OCI-LY7 (cell line): ENCODE data around the gene ZNF616. TPM values are rescaled to one million over a fixed set of nuclear protein-coding genes. Genes with fewer than 3 reads are reported as not detected.

Experiments used
- BruUV-seq: library from RNA; stranded (reverse); fragments of 400-500 nt; replicated peaks from 2 replicates; lab custom pipeline; 2021; lab: Mats Ljungman, UMichigan
- CTCF ChIA-PET: fragments of 300-600 bp; sonication (Branson Sonifier 250); formaldehyde crosslinking; loops from one replicate; lab custom pipeline; 2022; ENCODE audit warnings: antibody characterized with exemption; ENCODE audit not compliant: unreplicated experiment; lab: Charles Lee
- POLR2A ChIA-PET: fragments of 300-600 bp; sonication (Branson Sonifier 250); formaldehyde crosslinking; loops from one replicate; lab custom pipeline; 2022; ENCODE audit warnings: antibody characterized with exemption; lab: Charles Lee
- DNase-seq: peaks from one replicate; pipeline ENCODE4 v3.0.0-alpha.2; 2015; ENCODE audit warnings: low spot score
- H2AFZ ChIP-seq: fragments of 200-600 bp; sonication (generic), shearing (Covaris generic); 2 replicates; pipeline ENCODE4 v1.6.1; 2014; ENCODE audit warnings: mild to moderate bottlenecking, antibody characterized with exemption, low read length, moderate library complexity
- H3K27ac ChIP-seq: fragments of 200-600 bp; sonication (generic); 2 replicates; pipeline ENCODE4 v1.5.1; 2014; ENCODE audit warnings: mixed run types, low read depth, mild to moderate bottlenecking, moderate library complexity, low read length, inconsistent platforms; ENCODE audit not compliant: poor library complexity, severe bottlenecking
- H3K36me3 ChIP-seq: fragments of 200-600 bp; sonication (generic); 2 replicates; pipeline ENCODE4 v1.6.1; 2014; ENCODE audit warnings: mild to moderate bottlenecking, antibody characterized with exemption, low read length, moderate library complexity, mixed read lengths; ENCODE audit not compliant: insufficient read depth
- H3K4me1 ChIP-seq: fragments of 200-600 bp; sonication (generic); 2 replicates; pipeline ENCODE4 v1.5.1; 2014; ENCODE audit warnings: mild to moderate bottlenecking, low read length; ENCODE audit not compliant: insufficient read depth, poor library complexity, severe bottlenecking
- H3K4me2 ChIP-seq: fragments of 200-600 bp; sonication (generic); 2 replicates; pipeline ENCODE4 v1.6.1; 2014; ENCODE audit warnings: mild to moderate bottlenecking, low read length
- H3K4me3 ChIP-seq: fragments of 200-600 bp; sonication (generic); 2 replicates; pipeline ENCODE4 v1.5.1; 2014; ENCODE audit warnings: mild to moderate bottlenecking, low read depth, low read length; ENCODE audit not compliant: poor library complexity, severe bottlenecking
- H3K79me2 ChIP-seq: fragments of 200-600 bp; sonication (generic); 2 replicates; pipeline ENCODE4 v1.6.1; 2016; ENCODE audit warnings: low read depth, mild to moderate bottlenecking, low read length, moderate library complexity, mixed read lengths; ENCODE audit not compliant: insufficient read depth
- H3K9me2 ChIP-seq: fragments of 200-600 bp; sonication (generic); 2 replicates; pipeline ENCODE4 v1.6.1; 2016; ENCODE audit warnings: mild to moderate bottlenecking, low read length, mixed read lengths; ENCODE audit not compliant: insufficient read depth
- H3K9me3 ChIP-seq: fragments of 200-600 bp; sonication (generic); 2 replicates; pipeline ENCODE4 v1.6.1; 2014; ENCODE audit warnings: mild to moderate bottlenecking, mixed run types, low read length, mixed read lengths
- H4K20me1 ChIP-seq: fragments of 200-600 bp; sonication (generic); 2 replicates; pipeline ENCODE4 v1.6.1; 2014; ENCODE audit warnings: mild to moderate bottlenecking, antibody characterized with exemption, low read length, moderate library complexity, mixed read lengths; ENCODE audit not compliant: insufficient read depth
- EZH2phosphoT487 ChIP-seq: fragments of 200-600 bp; sonication (generic); IDR thresholded peaks from 2 replicates; pipeline ENCODE4 v1.6.1; 2018; ENCODE audit warnings: low read depth, borderline replicate concordance, mild to moderate bottlenecking, mixed run types, antibody characterized with exemption, low read length, moderate library complexity, mixed read lengths
- intact Hi-C: fragments of 100-400 bp; cut with micrococcal nuclease; formaldehyde crosslinking; loops from one replicate; pipeline ENCODE4 v1.10.0; 2022; ENCODE audit not compliant: unreplicated experiment
- small RNA-seq: library from RNA; depleted of rRNA; stranded (forward); fragments of <200 nt; gene quantifications from one replicate; pipeline ENCODE3, GENCODE V24; 2014
- total RNA-seq, 2 experiments: library from RNA; depleted of rRNA in 1 of 2; stranded (reverse); fragments of >200 nt in 1 of 2; shearing (Covaris generic) in 1 of 2; gene quantifications; 2 replicates each; pipeline ENCODE4 v1.2.3, GENCODE V29; 2014 to 2022
- TF ChIP-seq, protein P1 (sequence below): fragments of 200-600 bp; sonication (generic); conservative IDR thresholded peaks from 2 replicates; pipeline ENCODE4 v1.5.1; 2014; ENCODE audit warnings: mild to moderate bottlenecking, antibody characterized with exemption, low read length, moderate library complexity, mixed read lengths

The ZNF616 gene
- total RNA-seq, 2 experiments from 2014 or later: 3.8 to 7.1 TPM

DNA sequence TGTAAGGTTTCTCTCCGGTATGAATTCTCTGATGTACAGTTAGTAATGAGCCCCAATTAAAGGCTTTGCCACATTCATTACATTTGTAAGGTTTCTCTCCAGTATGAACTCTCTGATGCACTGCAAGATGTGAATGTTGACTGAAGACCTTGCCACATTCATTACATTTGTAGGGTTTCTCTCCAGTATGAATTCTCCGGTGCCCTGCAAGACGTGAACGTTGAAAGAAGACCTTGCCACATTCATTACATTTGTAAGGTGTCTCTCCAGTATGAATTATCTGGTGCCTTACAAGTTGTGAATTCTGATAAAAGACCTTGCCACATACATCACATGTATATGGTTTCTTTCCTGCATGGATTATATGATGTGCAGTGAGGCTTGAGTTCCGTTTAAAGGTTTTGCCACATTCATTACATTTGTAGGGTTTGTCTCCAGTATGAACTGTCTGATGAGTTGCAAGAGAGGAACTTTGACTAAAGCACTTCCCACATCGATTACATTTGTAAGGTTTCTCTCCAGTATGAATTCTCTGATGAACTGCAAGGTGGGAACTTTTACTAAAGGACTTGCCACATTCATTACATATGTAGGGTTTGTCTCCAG, 73.4 kb downstream of the ZNF616 start:
- Histone ChIP-seq H4K20me1 (no peaks in the 10 kb centered on the region), H3K9me3 (peaks cover 12% of the 10 kb centered on the region; the same call in 1 of the 2 replicates), H2AFZ (no peak overlapping the region), H3K4me1 (no peaks in the 10 kb centered on the region), H3K4me3 (no peak overlapping the region), H3K36me3 (no peaks in the 10 kb centered on the region), H3K27ac (no peak overlapping the region), H3K9me2 (no peaks in the 10 kb centered on the region), H3K79me2 (no peaks in the 10 kb centered on the region), H3K4me2 (no peak overlapping the region)
- no TSS peak for BruUV-seq
- intact Hi-C loops: no loop called here
- DNase-seq: no peak
- TF ChIP-seq, protein P1, sequence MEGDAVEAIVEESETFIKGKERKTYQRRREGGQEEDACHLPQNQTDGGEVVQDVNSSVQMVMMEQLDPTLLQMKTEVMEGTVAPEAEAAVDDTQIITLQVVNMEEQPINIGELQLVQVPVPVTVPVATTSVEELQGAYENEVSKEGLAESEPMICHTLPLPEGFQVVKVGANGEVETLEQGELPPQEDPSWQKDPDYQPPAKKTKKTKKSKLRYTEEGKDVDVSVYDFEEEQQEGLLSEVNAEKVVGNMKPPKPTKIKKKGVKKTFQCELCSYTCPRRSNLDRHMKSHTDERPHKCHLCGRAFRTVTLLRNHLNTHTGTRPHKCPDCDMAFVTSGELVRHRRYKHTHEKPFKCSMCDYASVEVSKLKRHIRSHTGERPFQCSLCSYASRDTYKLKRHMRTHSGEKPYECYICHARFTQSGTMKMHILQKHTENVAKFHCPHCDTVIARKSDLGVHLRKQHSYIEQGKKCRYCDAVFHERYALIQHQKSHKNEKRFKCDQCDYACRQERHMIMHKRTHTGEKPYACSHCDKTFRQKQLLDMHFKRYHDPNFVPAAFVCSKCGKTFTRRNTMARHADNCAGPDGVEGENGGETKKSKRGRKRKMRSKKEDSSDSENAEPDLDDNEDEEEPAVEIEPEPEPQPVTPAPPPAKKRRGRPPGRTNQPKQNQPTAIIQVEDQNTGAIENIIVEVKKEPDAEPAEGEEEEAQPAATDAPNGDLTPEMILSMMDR: no peak
- TF ChIP-seq EZH2phosphoT487: no peak
- ChIA-PET POLR2A (no interaction called here), CTCF (no interaction called here)

GRCh38 chr19:52065399-52065798, 74.3 kb downstream of the ZNF616 start:
- no peaks in the 10 kb centered on the region for H4K20me1 ChIP-seq
- ChIA-PET CTCF (no interaction called here), POLR2A (no interaction called here)
- H3K4me1 ChIP-seq: no peaks in the 10 kb centered on the region
- no peak overlapping the region for H3K4me3 ChIP-seq
- BruUV-seq: no TSS peak
- no peak for DNase-seq
- peaks cover 12% of the 10 kb centered on the region; the same call in 1 of the 2 replicates for H3K9me3 ChIP-seq
- H3K79me2 ChIP-seq: no peaks in the 10 kb centered on the region
- no peaks in the 10 kb centered on the region for H3K9me2 ChIP-seq
- H3K27ac ChIP-seq: no peak overlapping the region
- no peak overlapping the region for H3K4me2 ChIP-seq
- H2AFZ ChIP-seq: no peak overlapping the region
- H3K36me3 ChIP-seq: no peaks in the 10 kb centered on the region
- TF ChIP-seq, protein P1: no peak
- no peak for TF ChIP-seq EZH2phosphoT487
- intact Hi-C loops: no loop called here

Small RNAs within 50 kb of the gene (small RNA-seq; reads per million reads assigned to genes)
- gene RPL37P23: not detected

Other genes starting within 250 kb of the ZNF616 start
- gene ZNF649, start 234.9 kb downstream of the ZNF616 start, total RNA-seq (2014; rRNA removed; shearing (Covaris generic)): 5.9 and 8.3 TPM in 2 replicates
- gene ZNF649, start 234.9 kb downstream of the ZNF616 start, total RNA-seq (2022): 2.4 and 3.6 TPM in 2 replicates
- gene ZNF613, start 212.5 kb downstream of the ZNF616 start, total RNA-seq (2014; rRNA removed; shearing (Covaris generic)): 4.6 and 10.0 TPM in 2 replicates
- 3.9 and 4.5 TPM in 2 replicates for gene ZNF613, start 212.5 kb downstream of the ZNF616 start, total RNA-seq (2022)
- 3.1 and 5.2 TPM in 2 replicates for gene ZNF350, start 153.1 kb downstream of the ZNF616 start, total RNA-seq (2014; rRNA removed; shearing (Covaris generic))
- gene ZNF350, start 153.1 kb downstream of the ZNF616 start, total RNA-seq (2022): 4.9 and 6.2 TPM in 2 replicates
- gene ZNF615, start 131.7 kb downstream of the ZNF616 start, total RNA-seq (2014; rRNA removed; shearing (Covaris generic)): 0.03 TPM in 1 of 2 replicates, not detected in the other
- not detected in 2 replicates for gene ZNF615, start 131.7 kb downstream of the ZNF616 start, total RNA-seq (2022)
- gene ZNF614, start 111.6 kb downstream of the ZNF616 start, total RNA-seq (2014; rRNA removed; shearing (Covaris generic)): 10.0 and 11.2 TPM in 2 replicates
- 8.9 and 9.0 TPM in 2 replicates for gene ZNF614, start 111.6 kb downstream of the ZNF616 start, total RNA-seq (2022)
- gene ZNF432, start 91.1 kb downstream of the ZNF616 start, total RNA-seq (2014; rRNA removed; shearing (Covaris generic)): not detected in 2 replicates
- gene ZNF432, start 91.1 kb downstream of the ZNF616 start, total RNA-seq (2022): not detected in 2 replicates
- gene ZNF841, start 44.2 kb downstream of the ZNF616 start, total RNA-seq (2014; rRNA removed; shearing (Covaris generic)): not detected in 2 replicates
- not detected in 2 replicates for gene ZNF841, start 44.2 kb downstream of the ZNF616 start, total RNA-seq (2022)
- 8.0 and 13.2 TPM in 2 replicates for gene ZNF836, start 31.7 kb upstream of the ZNF616 start, total RNA-seq (2014; rRNA removed; shearing (Covaris generic))
- 14.8 and 20.7 TPM in 2 replicates for gene ZNF836, start 31.7 kb upstream of the ZNF616 start, total RNA-seq (2022)
- gene PPP2R1A, start 50.1 kb upstream of the ZNF616 start, total RNA-seq (2014; rRNA removed; shearing (Covaris generic)): 117 and 154 TPM in 2 replicates
- 207 and 208 TPM in 2 replicates for gene PPP2R1A, start 50.1 kb upstream of the ZNF616 start, total RNA-seq (2022)
- gene ZNF766, start 129.6 kb upstream of the ZNF616 start, total RNA-seq (2014; rRNA removed; shearing (Covaris generic)): 15.5 and 17.1 TPM in 2 replicates
- 15.8 and 26.4 TPM in 2 replicates for gene ZNF766, start 129.6 kb upstream of the ZNF616 start, total RNA-seq (2022)
- gene ZNF480, start 157.2 kb upstream of the ZNF616 start, total RNA-seq (2014; rRNA removed; shearing (Covaris generic)): 9.3 and 12.0 TPM in 2 replicates
- gene ZNF480, start 157.2 kb upstream of the ZNF616 start, total RNA-seq (2022): 15.5 and 16.0 TPM in 2 replicates
- 0.13 and 0.54 TPM in 2 replicates for gene ZNF610, start 196.3 kb upstream of the ZNF616 start, total RNA-seq (2014; rRNA removed; shearing (Covaris generic))
- gene ZNF610, start 196.3 kb upstream of the ZNF616 start, total RNA-seq (2022): 2.1 and 2.6 TPM in 2 replicates
- 0.13 TPM in 1 of 2 replicates, not detected in the other for gene ZNF880, start 230.0 kb upstream of the ZNF616 start, total RNA-seq (2014; rRNA removed; shearing (Covaris generic))
- gene ZNF880, start 230.0 kb upstream of the ZNF616 start, total RNA-seq (2022): 1.0 and 1.2 TPM in 2 replicates